OCI-LY3 (cell line): Measurements from ENCODE around the gene C19orf73.
"Not testable (repeated sequence)": the region's sequence is repeated elsewhere in the genome, so short reads cannot be mapped to it uniquely, and the experiment has no call there.

ENCODE experiments used
- CTCF ChIP-seq: fragments of 200-600, 300-600 bp; sonication (generic); IDR thresholded peaks from 2 replicates; pipeline ENCODE4 v1.5.1; 2014; ENCODE audit warnings: antibody characterized with exemption, low read length, low read depth
- EZH2phosphoT487 ChIP-seq: fragments of 200-600 bp; shearing (Covaris generic); IDR thresholded peaks from 2 replicates; pipeline ENCODE4 v1.6.1; 2018; ENCODE audit warnings: antibody characterized with exemption, mixed run types, low read depth

- not testable (repeated sequence) for TF ChIP-seq CTCF, EZH2phosphoT487
Measured at GRCh38 chr19:49121841-49122240, 2.9 kb upstream of the C19orf73 start.
